GM10266 (cell line): Measurements from ENCODE around the gene LRRC59.

Experiments
- DNase-seq: peaks from one replicate; pipeline ENCODE4 v3.0.0; 2012; ENCODE audit errors: extremely low spot score
- TF ChIP-seq, protein P1 (sequence below): IDR thresholded peaks from 2 replicates; pipeline ENCODE4 v1.5.1; 2012; ENCODE audit warnings: mild to moderate bottlenecking, low read depth; ENCODE audit not compliant: control insufficient read depth, insufficient read depth; ENCODE audit errors: missing control alignments

LRRC59 gene

DNA sequence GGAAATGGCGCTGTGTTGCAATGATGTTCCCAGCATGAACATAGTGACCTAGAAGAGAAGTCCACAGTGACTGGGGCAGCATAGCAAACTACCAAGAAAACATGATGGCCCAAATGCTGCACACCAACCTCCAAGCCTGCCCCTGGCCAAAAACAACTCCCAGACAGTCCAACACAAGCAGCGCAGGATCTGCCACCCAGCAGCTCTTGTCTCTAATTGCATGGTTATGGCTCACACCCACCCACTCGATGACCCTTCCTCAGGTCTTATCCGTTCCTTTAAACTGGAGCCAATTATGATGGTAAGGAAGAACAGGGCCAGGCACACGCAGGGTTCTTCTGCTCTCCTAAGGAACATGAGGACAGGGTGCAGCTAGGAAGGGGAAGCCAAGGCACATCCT lies 27.3 kb downstream of the LRRC59 start:
- TF ChIP-seq, protein P1, sequence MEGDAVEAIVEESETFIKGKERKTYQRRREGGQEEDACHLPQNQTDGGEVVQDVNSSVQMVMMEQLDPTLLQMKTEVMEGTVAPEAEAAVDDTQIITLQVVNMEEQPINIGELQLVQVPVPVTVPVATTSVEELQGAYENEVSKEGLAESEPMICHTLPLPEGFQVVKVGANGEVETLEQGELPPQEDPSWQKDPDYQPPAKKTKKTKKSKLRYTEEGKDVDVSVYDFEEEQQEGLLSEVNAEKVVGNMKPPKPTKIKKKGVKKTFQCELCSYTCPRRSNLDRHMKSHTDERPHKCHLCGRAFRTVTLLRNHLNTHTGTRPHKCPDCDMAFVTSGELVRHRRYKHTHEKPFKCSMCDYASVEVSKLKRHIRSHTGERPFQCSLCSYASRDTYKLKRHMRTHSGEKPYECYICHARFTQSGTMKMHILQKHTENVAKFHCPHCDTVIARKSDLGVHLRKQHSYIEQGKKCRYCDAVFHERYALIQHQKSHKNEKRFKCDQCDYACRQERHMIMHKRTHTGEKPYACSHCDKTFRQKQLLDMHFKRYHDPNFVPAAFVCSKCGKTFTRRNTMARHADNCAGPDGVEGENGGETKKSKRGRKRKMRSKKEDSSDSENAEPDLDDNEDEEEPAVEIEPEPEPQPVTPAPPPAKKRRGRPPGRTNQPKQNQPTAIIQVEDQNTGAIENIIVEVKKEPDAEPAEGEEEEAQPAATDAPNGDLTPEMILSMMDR = no peak
- no peak for DNase-seq

DNA sequence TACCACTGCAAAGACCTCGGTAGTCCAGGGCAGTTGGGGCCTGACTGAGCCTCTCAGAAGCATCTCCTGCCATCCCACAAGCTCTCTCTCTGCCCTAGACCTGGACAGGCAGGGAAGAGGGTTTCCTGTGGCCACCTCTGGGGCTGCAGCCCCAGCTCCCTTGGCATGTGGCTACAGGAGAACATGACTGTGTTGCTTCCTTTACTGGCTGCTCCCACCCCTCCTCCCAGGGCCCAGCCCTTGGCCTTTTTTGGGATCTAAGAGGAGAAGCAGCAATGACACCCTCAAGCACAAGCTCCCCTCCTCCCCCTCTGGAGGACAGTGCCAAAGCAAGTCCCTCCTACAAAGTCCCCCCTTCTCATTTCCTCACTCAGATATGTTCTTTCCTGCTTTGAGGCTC lies 29.9 kb downstream of the LRRC59 start:
- TF ChIP-seq, protein P1 = no peak
- no peak for DNase-seq

DNA sequence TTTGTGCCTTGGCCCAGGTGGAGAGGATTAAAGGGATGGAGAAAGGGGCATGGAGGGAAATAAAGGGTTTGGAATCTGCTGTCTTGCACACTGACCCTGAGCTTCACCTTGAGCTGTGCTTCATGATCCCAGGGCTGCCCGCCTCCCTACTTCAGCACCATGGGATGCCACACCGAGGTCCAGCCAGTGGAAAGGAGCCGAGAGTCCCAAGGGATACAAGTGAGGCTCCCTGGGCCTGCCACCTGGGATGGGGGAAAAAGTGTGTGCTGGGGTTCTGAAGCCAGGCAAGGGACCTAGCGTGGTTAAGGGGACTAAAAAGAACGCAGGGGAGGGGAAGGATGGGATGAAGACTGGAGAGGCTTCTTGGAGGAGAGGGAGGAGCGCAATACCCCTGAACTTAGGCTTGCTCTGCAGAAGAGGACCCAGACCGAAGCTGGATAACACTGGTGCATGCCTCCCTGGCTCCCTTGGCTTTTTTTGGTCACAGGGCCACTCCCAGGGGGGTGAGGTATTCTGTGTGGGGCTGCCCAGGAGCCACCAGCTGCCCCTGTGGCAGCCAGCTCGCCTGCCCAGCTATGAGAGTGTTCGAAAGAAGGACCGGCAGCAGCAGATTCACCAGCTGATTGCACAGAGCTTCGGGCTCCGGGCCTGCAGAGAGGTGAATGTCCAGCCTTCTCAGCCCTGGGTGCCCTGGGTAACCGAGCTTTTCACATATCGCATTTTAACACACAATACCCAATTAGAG lies 31.5 kb downstream of the LRRC59 start:
- TF ChIP-seq, protein P1 = no peak
- no peak for DNase-seq

DNA sequence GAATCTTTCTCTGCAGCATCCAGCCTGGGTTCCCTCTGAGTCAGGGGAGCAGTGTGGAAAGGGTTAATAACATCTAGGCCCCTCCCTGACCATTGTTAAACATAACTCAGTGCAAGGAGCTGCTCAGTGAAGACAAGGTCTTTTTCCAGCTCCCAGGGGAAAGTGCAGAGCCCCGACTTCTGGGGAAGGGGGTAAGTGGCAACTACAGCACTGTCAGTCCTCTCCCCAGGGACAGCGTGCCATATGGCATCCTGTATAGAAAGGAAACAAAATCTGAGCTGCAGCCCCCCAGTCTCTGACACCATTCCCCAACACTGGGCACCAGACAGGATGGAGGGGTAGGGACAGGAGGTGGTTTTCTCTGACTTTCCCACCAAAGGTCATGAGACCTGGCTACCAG lies 32.2 kb downstream of the LRRC59 start:
- DNase-seq = no peak
- TF ChIP-seq, protein P1 = no peak

DNA sequence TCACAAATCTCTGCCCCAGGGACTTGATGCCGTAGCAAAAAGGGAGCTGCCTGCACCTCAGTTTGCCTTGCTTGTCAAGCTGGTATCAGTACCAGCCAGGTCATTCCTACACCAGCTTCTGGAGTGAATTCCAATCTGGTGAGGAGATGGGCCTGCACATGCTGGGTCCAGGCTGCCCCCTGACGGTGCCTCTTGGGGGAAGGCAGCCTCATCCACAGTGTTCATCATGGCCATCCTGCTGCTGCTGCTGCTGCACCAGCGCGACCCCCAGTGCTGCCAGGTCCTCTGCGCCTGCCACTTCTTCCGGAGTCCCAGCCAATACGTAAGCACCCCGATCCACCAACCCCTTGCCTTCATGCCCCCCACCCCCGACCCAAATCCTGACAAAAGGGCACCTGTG lies 32.6 kb downstream of the LRRC59 start:
- TF ChIP-seq, protein P1 = no peak

DNA sequence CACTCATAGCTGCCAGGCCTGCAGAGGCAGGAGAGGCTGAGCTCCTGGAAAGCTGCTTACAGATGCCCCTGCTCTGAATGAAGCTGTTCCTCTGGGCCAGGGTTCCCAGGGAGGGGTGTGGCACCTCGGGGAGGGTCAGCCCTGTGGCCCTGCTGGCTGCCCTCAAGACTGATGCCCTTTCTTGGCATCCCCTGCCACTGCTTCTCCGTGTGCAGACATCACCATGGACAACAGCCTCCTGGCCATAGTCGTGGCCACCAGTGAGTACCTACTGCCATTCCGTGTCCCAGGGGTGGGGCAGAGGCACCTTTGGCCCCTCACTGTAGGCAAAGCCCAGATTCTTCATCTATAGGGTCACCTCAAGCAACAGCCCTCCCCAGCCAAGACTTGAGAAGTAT lies 33.3 kb downstream of the LRRC59 start:
- TF ChIP-seq, protein P1 = no peak
- no peak for DNase-seq

More for the DNA sequence above, 32.6 kb downstream of the LRRC59 start:
- DNase-seq = no peak

DNA sequence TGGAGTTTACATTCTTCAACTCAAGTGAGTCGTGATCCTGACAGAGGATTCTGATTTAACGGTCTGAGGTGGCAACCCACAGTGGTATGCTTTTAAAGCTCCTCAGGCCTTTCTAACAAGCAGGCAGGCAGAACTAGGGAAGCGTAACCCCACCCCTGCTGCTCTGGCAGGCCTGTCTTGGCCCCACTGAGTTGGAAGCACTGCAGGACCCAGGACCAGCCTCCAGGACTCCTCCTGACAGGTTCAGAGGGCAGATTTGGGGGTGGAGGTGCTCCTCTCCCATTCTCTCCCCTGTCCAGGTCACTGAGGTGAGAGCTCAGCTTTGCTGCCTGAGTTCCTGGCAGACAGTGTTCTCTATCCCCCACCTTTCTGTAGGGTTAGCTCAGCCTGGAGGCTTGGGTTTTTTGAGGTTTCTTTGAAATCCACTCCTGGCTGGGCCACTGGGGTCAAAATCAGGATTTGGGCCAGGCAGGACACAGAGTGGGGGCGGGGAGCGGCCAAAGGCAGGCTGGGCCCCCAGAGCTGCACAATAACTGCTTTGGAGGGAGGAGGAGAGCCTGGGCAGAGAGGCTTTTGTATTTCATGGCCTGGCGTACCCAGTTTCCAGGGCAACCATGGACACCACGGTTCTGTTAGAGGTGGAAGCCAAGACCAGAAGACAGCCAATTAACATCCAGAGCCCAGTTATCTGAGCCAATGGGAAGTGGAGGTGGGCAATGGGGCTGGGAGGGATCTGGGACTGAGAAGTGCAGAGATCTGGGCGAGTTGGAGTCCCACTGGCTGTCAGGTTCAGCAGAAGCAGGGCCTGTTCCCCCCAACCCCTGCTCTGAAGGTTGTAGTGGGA lies 33.9 kb downstream of the LRRC59 start:
- TF ChIP-seq, protein P1 = no peak
- DNase-seq = no peak
